A549 (cell line): ENCODE data around the gene VIPR2.

Experiments used
- CBX2 ChIP-seq: fragments of 200-600 bp; sonication (generic); IDR thresholded peaks from 2 replicates; pipeline ENCODE4 v1.6.1; 2016; ENCODE audit warnings: low read depth, mild to moderate bottlenecking, borderline replicate concordance
- CTCF ChIP-seq: fragments of >200 bp; sonication (Bioruptor Twin); formaldehyde crosslinking; IDR thresholded peaks from 3 replicates; pipeline ENCODE4 v1.5.1; 2016
- JUN ChIP-seq, 2 experiments: fragments of >200 bp; sonication (Bioruptor Twin); formaldehyde crosslinking; IDR thresholded peaks; 2 replicates in 1 of 2; 3 replicates in 1 of 2; pipeline ENCODE4 v1.6.1; 2016 to 2017
- MAFK ChIP-seq: fragments of 450-650 bp; IDR thresholded peaks from 2 replicates; pipeline ENCODE4 v1.6.1; 2014; ENCODE audit not compliant: partially characterized antibody
- PHF8 ChIP-seq: fragments of 200-600 bp; sonication (generic); IDR thresholded peaks from 2 replicates; pipeline ENCODE4 v1.6.1; 2016; ENCODE audit warnings: low read depth, mild to moderate bottlenecking, antibody characterized with exemption, moderate library complexity, borderline replicate concordance
- RARB ChIP-seq: fragments of 250-450 bp; sonication (Bioruptor Pico); IDR thresholded peaks from 2 replicates; pipeline ENCODE4 v1.8.0; 2021; ENCODE audit warnings: mild to moderate bottlenecking, moderate library complexity
- RCOR1 ChIP-seq: fragments of 150-350 bp; IDR thresholded peaks from 2 replicates; pipeline ENCODE4 v1.6.1; 2014; ENCODE audit warnings: antibody characterized with exemption, low read length, low read depth
- RNF2 ChIP-seq: fragments of 200-600 bp; sonication (generic); IDR thresholded peaks from 2 replicates; pipeline ENCODE4 v1.6.1; 2016; ENCODE audit warnings: low read depth, mild to moderate bottlenecking, antibody characterized with exemption, moderate library complexity, borderline replicate concordance
- SREBF2 ChIP-seq: fragments of 450-650 bp; IDR thresholded peaks from 2 replicates; pipeline ENCODE4 v1.6.1; 2014; ENCODE audit warnings: mild to moderate bottlenecking, moderate library complexity
- TF ChIP-seq, protein P1 (sequence below): fragments of 450-650 bp; IDR thresholded peaks from 2 replicates; pipeline ENCODE4 v1.6.1; 2014; ENCODE audit warnings: antibody characterized with exemption

- no peak for TF ChIP-seq CTCF
- no peak for TF ChIP-seq RCOR1
- no peak for TF ChIP-seq RARB (CRISPR knock-in tag)
- TF ChIP-seq RNF2, result no peak
- TF ChIP-seq CBX2, result no peak
- TF ChIP-seq JUN (IDR thresholded peaks at IDR 0.05), result no peak
- no peak for TF ChIP-seq MAFK
- TF ChIP-seq, protein P1, sequence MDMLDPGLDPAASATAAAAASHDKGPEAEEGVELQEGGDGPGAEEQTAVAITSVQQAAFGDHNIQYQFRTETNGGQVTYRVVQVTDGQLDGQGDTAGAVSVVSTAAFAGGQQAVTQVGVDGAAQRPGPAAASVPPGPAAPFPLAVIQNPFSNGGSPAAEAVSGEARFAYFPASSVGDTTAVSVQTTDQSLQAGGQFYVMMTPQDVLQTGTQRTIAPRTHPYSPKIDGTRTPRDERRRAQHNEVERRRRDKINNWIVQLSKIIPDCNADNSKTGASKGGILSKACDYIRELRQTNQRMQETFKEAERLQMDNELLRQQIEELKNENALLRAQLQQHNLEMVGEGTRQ, result no peak
- TF ChIP-seq SREBF2, result no peak
- no peak for TF ChIP-seq PHF8
Observed at GRCh38 chr7:159142730-159143129, 1.9 kb downstream of the VIPR2 start.
